ENCODE results near the gene C16orf95.

Gene C16orf95

DNA sequence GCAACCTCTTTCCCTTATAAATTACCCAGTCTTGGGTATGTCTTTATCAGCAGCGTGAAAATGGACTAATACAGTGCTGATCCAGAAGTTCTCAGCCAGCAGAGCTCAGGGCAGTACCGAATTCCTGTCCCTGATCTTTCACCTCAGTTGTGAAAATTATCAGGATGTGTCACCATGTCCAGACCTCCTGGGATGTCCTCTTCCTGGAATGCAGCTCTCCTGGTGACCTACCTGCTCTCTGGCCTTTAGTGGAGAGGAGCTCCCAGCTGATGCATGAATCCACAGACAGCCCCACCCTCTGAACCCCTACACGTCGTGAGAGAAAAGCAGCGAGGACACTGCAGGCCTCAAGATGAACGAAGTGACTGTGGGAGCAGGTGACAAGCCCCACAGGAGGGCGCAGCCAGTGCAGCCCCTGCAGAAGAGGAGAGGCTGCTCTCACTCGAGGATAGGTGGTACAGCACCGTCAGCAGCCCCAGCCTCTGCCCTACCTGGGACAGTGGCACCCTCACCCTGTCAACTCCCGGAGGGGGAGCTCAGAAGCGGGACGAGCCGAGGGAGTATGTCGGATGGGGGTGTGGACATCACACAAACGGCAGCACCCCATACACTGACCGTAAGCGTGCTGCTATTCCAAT lies 22.0 kb upstream of the C16orf95 start:
- DNase-seq (ENCODE audit: low read depth): no peak
- no peak overlapping the region for H3K4me3 ChIP-seq (ENCODE audit: low read depth, low read length)
- no peak for TF ChIP-seq MAX (IDR thresholded peaks at IDR 0.05; ENCODE audit: low read depth, low read length)
- no peak for TF ChIP-seq MYC (IDR thresholded peaks at IDR 0.05; ENCODE audit: low read depth, low read length)
- no peak for TF ChIP-seq POLR2A (IDR thresholded peaks at IDR 0.05; ENCODE audit: extremely low read depth, insufficient read length)
- TF ChIP-seq, protein P1, sequence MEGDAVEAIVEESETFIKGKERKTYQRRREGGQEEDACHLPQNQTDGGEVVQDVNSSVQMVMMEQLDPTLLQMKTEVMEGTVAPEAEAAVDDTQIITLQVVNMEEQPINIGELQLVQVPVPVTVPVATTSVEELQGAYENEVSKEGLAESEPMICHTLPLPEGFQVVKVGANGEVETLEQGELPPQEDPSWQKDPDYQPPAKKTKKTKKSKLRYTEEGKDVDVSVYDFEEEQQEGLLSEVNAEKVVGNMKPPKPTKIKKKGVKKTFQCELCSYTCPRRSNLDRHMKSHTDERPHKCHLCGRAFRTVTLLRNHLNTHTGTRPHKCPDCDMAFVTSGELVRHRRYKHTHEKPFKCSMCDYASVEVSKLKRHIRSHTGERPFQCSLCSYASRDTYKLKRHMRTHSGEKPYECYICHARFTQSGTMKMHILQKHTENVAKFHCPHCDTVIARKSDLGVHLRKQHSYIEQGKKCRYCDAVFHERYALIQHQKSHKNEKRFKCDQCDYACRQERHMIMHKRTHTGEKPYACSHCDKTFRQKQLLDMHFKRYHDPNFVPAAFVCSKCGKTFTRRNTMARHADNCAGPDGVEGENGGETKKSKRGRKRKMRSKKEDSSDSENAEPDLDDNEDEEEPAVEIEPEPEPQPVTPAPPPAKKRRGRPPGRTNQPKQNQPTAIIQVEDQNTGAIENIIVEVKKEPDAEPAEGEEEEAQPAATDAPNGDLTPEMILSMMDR (IDR thresholded peaks at IDR 0.05; ENCODE audit: low read depth, low read length): no peak

DNA sequence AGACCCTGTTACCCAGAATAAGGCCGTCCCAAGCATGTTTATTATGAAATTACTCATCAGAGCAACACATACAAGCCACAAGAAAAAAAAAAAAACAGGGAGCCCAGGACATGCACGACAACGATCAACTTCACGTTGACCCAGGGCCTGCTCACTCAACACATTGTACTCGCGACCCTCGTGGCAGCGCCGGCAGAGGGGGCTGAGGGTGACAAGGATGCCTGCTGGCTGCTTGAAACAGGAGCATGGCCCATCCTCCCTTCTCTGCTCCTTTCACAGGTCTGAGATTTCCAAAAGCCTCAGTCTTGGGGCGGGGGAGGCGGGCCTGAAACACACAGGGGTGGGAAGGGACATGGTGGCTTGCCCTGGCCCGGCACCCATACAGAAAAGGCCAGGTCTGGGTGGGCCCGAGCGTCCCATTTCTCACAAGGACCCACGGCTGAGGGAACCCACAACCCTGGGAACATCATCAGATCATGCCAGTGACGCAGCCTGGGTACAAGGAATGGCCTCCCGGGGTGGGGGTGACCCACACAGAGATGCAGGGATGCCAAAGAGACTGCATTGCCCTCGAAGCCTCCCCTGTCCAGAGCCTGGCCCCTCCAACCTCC lies 21.1 kb upstream of the C16orf95 start:
- H3K4me3 ChIP-seq (ENCODE audit: low read depth, low read length): no peak overlapping the region
- TF ChIP-seq, protein P1 (IDR thresholded peaks at IDR 0.05; ENCODE audit: low read depth, low read length): no peak
- no peak for TF ChIP-seq MYC (IDR thresholded peaks at IDR 0.05; ENCODE audit: low read depth, low read length)
- TF ChIP-seq MAX (IDR thresholded peaks at IDR 0.05; ENCODE audit: low read depth, low read length): no peak
- no peak for DNase-seq (ENCODE audit: low read depth)

DNA sequence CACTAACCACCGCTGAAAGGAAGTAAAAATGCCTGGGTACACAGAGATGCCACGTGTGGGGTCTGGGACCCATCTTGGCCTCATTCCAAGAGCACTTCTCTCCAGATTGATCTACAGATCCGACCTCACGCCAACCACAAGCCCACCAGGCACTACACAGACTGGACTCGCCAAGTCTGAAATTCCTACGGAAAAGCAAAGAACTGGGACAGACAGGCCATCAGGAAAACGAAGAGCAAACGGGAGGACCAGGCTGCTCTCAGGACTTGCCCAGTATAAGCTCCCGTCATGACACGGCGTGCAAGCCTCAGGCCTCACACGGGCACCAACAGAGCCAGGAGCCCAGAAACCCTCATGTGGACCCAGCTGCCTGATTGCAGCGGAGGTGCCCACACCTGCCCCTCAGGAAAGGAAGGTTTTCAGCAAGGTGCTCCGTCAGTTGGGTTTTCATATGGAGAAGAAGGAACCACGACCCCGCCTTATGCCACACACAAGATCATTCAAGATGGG lies 20.1 kb upstream of the C16orf95 start:
- TF ChIP-seq MAX (IDR thresholded peaks at IDR 0.05; ENCODE audit: low read depth, low read length): no peak
- TF ChIP-seq, protein P1 (IDR thresholded peaks at IDR 0.05; ENCODE audit: low read depth, low read length): no peak
- no peak for TF ChIP-seq POLR2A (IDR thresholded peaks at IDR 0.05; ENCODE audit: extremely low read depth, insufficient read length)
- TF ChIP-seq MYC (IDR thresholded peaks at IDR 0.05; ENCODE audit: low read depth, low read length): no peak
- H3K4me3 ChIP-seq (ENCODE audit: low read depth, low read length): no peak overlapping the region
- DNase-seq (ENCODE audit: low read depth): no peak

GRCh38 chr16:87336434-87337240 lies 19.4 kb upstream of the C16orf95 start:
- H3K4me3 ChIP-seq (ENCODE audit: low read depth, low read length): no peak overlapping the region
- TF ChIP-seq MAX (IDR thresholded peaks at IDR 0.05; ENCODE audit: low read depth, low read length) (no peak), POLR2A (IDR thresholded peaks at IDR 0.05; ENCODE audit: extremely low read depth, insufficient read length) (no peak), MYC (IDR thresholded peaks at IDR 0.05; ENCODE audit: low read depth, low read length) (no peak)
- TF ChIP-seq, protein P1 (IDR thresholded peaks at IDR 0.05; ENCODE audit: low read depth, low read length): no peak

DNA sequence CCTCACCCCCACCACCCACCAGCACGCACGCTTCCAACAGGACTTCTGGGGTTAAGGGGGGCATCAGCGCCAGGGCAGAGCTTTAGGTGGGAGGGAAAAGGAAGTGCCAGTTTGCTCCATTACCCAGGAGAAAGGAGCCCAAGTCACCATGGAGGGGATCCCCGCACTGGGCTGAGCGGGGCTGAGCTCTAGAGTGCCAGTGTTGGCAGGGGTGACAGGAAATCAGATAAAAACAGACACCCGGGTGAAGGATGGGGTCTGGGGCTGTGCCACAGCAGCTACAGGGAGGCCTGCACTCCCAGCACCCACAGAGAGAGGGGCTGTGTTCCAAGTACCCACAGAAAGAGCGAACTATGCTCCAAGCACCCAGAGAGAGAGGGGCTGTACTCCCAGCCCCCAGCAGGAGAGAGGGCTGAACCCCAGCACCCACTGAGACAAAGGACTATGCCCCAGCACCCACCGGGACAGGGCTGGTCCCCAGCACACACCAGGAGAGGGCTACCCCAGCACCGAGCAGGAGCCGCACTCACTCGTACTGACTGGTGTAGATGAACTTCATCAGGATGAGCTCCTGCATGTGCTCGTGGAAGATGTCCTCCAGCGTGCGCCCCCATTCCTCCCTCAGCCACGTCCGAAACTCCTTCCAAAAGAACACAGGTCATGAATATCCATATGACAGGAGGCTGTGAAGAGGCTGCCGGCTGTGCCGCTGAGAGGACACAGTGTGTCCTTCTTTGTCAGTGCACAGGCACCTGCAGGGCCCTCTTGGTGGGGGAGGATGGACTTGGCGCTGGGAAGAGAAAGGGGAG lies 18.6 kb upstream of the C16orf95 start:
- H3K4me3 ChIP-seq (ENCODE audit: low read depth, low read length): no peak overlapping the region
- DNase-seq (ENCODE audit: low read depth): no peak
- TF ChIP-seq MAX (IDR thresholded peaks at IDR 0.05; ENCODE audit: low read depth, low read length) (no peak), POLR2A (IDR thresholded peaks at IDR 0.05; ENCODE audit: extremely low read depth, insufficient read length) (no peak), MYC (IDR thresholded peaks at IDR 0.05; ENCODE audit: low read depth, low read length) (no peak)
- TF ChIP-seq, protein P1 (IDR thresholded peaks at IDR 0.05; ENCODE audit: low read depth, low read length): no peak

More at GRCh38 chr16:87336434-87337240, 19.4 kb upstream of the C16orf95 start:
- DNase-seq (ENCODE audit: low read depth): no peak
